Measurements from ENCODE around the gene MYO7B. TPM values are rescaled to one million over a fixed set of nuclear protein-coding genes. Genes with fewer than 3 reads are reported as not detected.

The MYO7B gene
- total and polyA plus RNA-seq, 10 donors, result 32.3 to 165 (median 52.9) TPM

- Histone ChIP-seq H3K4me3 (peak overlapping the region in 1 of 8 donors; percentile 35), H3K27me3 (replicated peaks in 1 of 7) (no peaks in the 10 kb centered on the region), H3K4me1 (peaks cover 0 to 21% (median 5%) of the 10 kb centered on the region in 6 donors), H3K36me3 (no peaks in the 10 kb centered on the region), H3K27ac (peak overlapping the region in 4 of 8 donors; percentile 44 to 73 (median 61)), H3K9me3 (no peaks in the 10 kb centered on the region)
- intact Hi-C loops (cut with DNase I; ENCODE audit: low total_unique reads), result no loop called here
- DNase-seq, result peak; percentile 62
- TF ChIP-seq POLR2A (IDR thresholded peaks at IDR 0.05), result no peak
- no peak for TF ChIP-seq POLR2AphosphoS5 (IDR thresholded peaks at IDR 0.05)
- no peak for TF ChIP-seq CTCF (IDR thresholded peaks at IDR 0.05 in 8 of 11, conservative IDR thresholded peaks at IDR 0.05 in 3 of 11)
- 78 to 88% (median 82%) methylated on average over 10 to 11 of the region's 11 CpGs for WGBS, 5 donors
These were observed 29.2 kb downstream of the MYO7B start for GRCh38 chr2:127564429-127565260.

- Histone ChIP-seq H3K27me3 (replicated peaks in 1 of 7) (no peaks in the 10 kb centered on the region), H3K4me3 (no peak overlapping the region), H3K27ac (no peak overlapping the region), H3K9me3 (no peaks in the 10 kb centered on the region), H3K4me1 (peaks cover 0 to 21% (median 5%) of the 10 kb centered on the region in 6 donors), H3K36me3 (no peaks in the 10 kb centered on the region)
- DNase-seq, result peak; percentile 59
- TF ChIP-seq POLR2AphosphoS5 (IDR thresholded peaks at IDR 0.05), result no peak
- TF ChIP-seq POLR2A (IDR thresholded peaks at IDR 0.05), result no peak
- TF ChIP-seq CTCF (IDR thresholded peaks at IDR 0.05 in 8 of 11, conservative IDR thresholded peaks at IDR 0.05 in 3 of 11), result no peak
- intact Hi-C loops (cut with DNase I; ENCODE audit: low total_unique reads), result no loop called here
- 90 to 96% (median 95%) methylated on average over 10 to 12 of the region's 12 CpGs for WGBS, 5 donors
These were observed 30.0 kb downstream of the MYO7B start for GRCh38 chr2:127565261-127566138.

DNA sequence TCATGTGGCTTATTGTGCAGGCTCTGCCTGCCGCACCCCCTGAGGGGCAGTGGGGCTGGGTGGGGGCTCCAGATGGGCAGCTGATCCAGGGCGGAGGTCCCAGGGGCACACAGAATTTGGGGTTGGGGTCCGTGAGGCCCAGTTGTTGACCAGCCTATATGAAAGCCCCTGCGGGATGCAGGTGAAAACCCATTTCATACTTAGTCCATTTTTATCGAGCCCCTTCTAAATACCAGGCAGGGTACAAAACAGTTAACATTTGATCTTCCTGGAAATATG, 30.6 kb downstream of the MYO7B start:
- no peak overlapping the region for H3K4me3 ChIP-seq
- no peaks in the 10 kb centered on the region for H3K27me3 ChIP-seq (replicated peaks in 1 of 7)
- WGBS, 5 donors, result 90 to 94% (median 92%) methylated on average over 4 to 5 of the region's 5 CpGs
- no peak for TF ChIP-seq POLR2A (IDR thresholded peaks at IDR 0.05)
- no peak for TF ChIP-seq CTCF (IDR thresholded peaks at IDR 0.05 in 8 of 11, conservative IDR thresholded peaks at IDR 0.05 in 3 of 11)
- intact Hi-C loops (cut with DNase I; ENCODE audit: low total_unique reads), result no loop called here
- no peaks in the 10 kb centered on the region for H3K9me3 ChIP-seq
- no peak overlapping the region for H3K27ac ChIP-seq
- peaks cover 0 to 21% (median 5%) of the 10 kb centered on the region in 6 donors for H3K4me1 ChIP-seq
- DNase-seq, result no peak
- H3K36me3 ChIP-seq, result no peaks in the 10 kb centered on the region

GRCh38 chr2:127566576-127566975, 31.1 kb downstream of the MYO7B start:
- Histone ChIP-seq H3K36me3 (no peaks in the 10 kb centered on the region), H3K9me3 (no peaks in the 10 kb centered on the region), H3K4me3 (no peak overlapping the region), H3K27me3 (replicated peaks in 1 of 7) (no peaks in the 10 kb centered on the region), H3K27ac (no peak overlapping the region), H3K4me1 (peaks cover 0 to 21% (median 5%) of the 10 kb centered on the region in 6 donors)
- 64 to 86% (median 81%) methylated on average over 6 to 10 of the region's 10 CpGs for WGBS, 5 donors
- no peak for DNase-seq
- no peak for TF ChIP-seq POLR2AphosphoS5 (IDR thresholded peaks at IDR 0.05)
- TF ChIP-seq CTCF (IDR thresholded peaks at IDR 0.05 in 8 of 11, conservative IDR thresholded peaks at IDR 0.05 in 3 of 11), result no peak
- TF ChIP-seq POLR2A (IDR thresholded peaks at IDR 0.05), result no peak
- intact Hi-C loops (cut with DNase I; ENCODE audit: low total_unique reads), result no loop called here
